ENCODE results near the gene GPATCH2L.

GRCh38 chr14:76152333-76152681 is 585 bp downstream of the GPATCH2L start:
- no peak for TF ChIP-seq POLR2AphosphoS5 (IDR thresholded peaks at IDR 0.05; ENCODE audit: low read depth, low read length)
- TF ChIP-seq POLR2A (IDR thresholded peaks at IDR 0.05; ENCODE audit: low read depth, low read length) = no peak
- peak; percentile 59 for TF ChIP-seq TAF1 (IDR thresholded peaks at IDR 0.05; ENCODE audit: borderline replicate concordance, low read depth, low read length)

Measured in GM12892 (cell line).